GM12872 (cell line): ENCODE data around the gene ABCG4.

ENCODE experiments used
- CTCF ChIP-seq: IDR thresholded peaks from 3 replicates; pipeline ENCODE4 v1.5.1; 2011; ENCODE audit warnings: low read depth, mild to moderate bottlenecking, low read length, moderate library complexity; ENCODE audit not compliant: insufficient read depth

ABCG4 gene

GRCh38 chr11:119158467-119158866 lies 9.6 kb downstream of the ABCG4 start:
- TF ChIP-seq CTCF: no peak

GRCh38 chr11:119160151-119160550 lies 11.3 kb downstream of the ABCG4 start:
- no peak for TF ChIP-seq CTCF

GRCh38 chr11:119161871-119162270 lies 13.0 kb downstream of the ABCG4 start:
- TF ChIP-seq CTCF: no peak

GRCh38 chr11:119166368-119167076 lies 17.7 kb downstream of the ABCG4 start:
- TF ChIP-seq CTCF: no peak

GRCh38 chr11:119167933-119168332 lies 19.1 kb downstream of the ABCG4 start:
- TF ChIP-seq CTCF: no peak

- TF ChIP-seq CTCF: peak; percentile 95
Measured at GRCh38 chr11:119168471-119169281, 19.8 kb downstream of the ABCG4 start, which contains the start of gene NLRX1. Gene NLRX1, plus strand, starts transcription at chr11:119168725. Its CDS starts 2,679 bp downstream, at chr11:119171404.

- TF ChIP-seq CTCF: no peak
Measured at GRCh38 chr11:119169282-119169719, 20.4 kb downstream of the ABCG4 start.
